Adrenal gland (tissue), 5 donors: ENCODE data around the gene DLG3.

Source experiments
- POLR2A ChIP-seq, 2 donors: fragments of 450-650 bp; IDR thresholded peaks; one replicate each; pipeline ENCODE4 v1.6.1; 2017; ENCODE audit warnings: antibody characterized with exemption in 2 of 2, mild to moderate bottlenecking in 2 of 2, moderate library complexity in 1 of 2
- TF ChIP-seq, protein P1 (sequence below), 6 experiments: fragments of 450-650 bp in 4 of 6; fragments of 200-600 bp in 2 of 6; sonication (generic) in 1 of 6; IDR thresholded peaks; 1 replicate in 5 of 6; 2 replicates in 1 of 6; pipeline versions ENCODE4 v1.5.1 to v1.8.0; 2016 to 2021; ENCODE audit warnings: antibody characterized with exemption in 6 of 6, mild to moderate bottlenecking in 2 of 6, moderate library complexity in 1 of 6
- donor health status: DM: no; HTN: no; CAD: no.

- TF ChIP-seq, protein P1, sequence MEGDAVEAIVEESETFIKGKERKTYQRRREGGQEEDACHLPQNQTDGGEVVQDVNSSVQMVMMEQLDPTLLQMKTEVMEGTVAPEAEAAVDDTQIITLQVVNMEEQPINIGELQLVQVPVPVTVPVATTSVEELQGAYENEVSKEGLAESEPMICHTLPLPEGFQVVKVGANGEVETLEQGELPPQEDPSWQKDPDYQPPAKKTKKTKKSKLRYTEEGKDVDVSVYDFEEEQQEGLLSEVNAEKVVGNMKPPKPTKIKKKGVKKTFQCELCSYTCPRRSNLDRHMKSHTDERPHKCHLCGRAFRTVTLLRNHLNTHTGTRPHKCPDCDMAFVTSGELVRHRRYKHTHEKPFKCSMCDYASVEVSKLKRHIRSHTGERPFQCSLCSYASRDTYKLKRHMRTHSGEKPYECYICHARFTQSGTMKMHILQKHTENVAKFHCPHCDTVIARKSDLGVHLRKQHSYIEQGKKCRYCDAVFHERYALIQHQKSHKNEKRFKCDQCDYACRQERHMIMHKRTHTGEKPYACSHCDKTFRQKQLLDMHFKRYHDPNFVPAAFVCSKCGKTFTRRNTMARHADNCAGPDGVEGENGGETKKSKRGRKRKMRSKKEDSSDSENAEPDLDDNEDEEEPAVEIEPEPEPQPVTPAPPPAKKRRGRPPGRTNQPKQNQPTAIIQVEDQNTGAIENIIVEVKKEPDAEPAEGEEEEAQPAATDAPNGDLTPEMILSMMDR (IDR thresholded peaks at IDR 0.05), result no peak
- no peak for TF ChIP-seq POLR2A (IDR thresholded peaks at IDR 0.05)
Measured at GRCh38 chrX:70482300-70482699, 37.7 kb downstream of the DLG3 start.
